SKM-1 treated with dmso at 0.1 percent for 144 hours (cell line): ENCODE measurements around the gene SRC.

Experiments used
- DNase-seq: peaks from one replicate; lab custom pipeline; 2025; ENCODE audit not compliant: unreplicated experiment; lab: John Stamatoyannopoulos, UW

SRC gene

DNA sequence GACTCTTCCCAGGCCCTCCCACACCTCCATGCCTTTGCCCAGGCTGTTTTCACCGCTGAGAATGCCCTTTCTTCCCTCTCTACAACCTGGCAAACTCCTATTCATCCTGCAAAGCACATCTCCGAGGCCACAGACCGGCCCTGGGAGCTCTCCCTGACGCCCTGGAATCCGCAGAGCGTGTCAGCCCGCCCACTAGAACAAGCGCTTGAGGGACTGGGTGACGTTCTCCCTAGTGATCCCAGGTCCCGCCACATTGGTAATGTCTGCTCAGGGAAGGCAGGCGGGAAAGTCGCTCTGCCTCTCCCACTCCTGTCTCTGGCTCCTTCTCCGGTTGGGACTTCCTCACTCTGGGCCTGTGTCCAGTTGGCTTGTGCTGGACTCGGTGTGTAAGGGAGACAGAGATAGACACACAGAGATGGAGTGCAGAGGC lies 61.6 kb downstream of the SRC start:
- no peak for DNase-seq

DNA sequence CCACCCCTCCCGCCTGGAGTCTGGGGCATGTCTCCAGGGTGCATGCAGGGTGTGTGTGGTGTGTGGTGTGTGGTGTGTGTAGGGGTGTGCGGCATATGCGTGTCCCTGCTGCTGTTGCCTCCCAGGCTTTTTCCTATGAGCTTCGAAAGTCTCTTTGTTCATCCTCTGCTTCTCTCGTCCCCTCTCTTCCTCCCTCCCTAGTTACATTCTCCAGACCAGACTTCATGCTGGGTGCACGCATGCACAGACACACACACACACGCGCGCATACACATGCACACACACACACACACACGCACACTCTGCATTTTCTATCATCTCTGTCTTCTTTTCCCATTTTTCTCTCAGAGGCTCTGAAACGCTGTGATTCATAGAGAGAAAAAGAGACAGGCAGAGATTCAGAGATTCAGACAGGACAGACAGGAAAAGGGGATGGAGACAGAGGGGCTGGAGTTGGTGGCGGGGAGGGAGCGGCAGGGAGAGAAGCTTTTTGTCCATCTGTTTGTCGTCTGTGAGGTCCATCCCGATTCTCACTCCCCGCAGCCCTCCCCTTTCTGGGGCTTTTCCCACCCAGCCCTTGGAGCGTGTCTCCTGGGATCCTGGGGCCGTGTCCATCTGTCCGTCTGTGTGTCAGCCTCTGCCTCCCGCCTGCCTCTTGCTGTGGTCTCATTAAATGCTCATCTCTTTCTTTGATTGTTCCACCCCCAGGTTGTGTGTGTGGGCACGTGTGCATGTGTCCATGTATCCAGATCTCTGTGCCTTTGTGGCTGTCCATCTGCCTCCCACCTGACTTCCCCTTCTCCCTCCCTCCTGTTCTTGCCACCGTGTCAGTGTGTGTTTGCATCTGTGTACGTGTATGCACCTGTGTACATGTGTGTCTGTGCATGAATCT lies 62.6 kb downstream of the SRC start:
- DNase-seq = no peak

DNA sequence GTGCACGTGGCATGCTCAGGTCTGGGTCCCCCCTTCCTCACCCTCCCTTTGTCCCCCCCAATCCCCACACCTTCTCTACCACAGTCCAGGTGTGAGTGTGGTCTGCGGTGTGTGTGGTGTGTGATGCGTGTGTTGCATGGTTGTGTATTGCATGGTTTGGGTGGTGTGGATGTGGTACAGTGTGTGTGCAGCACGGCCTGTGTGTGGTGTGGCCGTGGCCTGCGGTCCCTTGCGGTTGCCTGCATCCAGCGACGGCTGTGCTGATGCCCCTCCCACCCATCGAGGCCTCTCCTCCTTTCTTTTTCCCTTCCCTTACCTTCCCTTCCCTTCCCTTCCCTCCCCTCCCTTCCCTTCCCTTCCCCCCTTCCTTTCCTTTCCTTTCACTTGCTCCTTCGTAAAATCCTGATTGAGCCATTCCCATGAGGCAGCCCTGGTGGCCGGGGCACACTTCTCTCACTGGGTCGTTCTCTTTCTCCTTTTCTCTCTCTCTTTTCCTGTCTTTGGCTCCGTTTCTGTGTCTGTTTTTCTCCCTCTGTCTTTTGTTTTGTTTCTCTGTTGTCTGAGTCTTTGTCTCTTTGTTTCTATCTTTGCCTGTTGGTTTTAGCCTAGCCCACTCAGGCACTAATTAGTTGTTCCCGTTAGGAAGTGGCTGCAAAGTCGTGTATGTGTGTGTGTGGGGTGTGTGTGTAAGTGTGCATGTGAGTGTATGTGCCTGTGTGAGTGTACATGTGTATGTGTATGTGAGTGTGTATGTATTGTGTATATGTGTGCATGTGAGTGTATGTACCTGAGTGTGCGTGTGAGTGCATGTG lies 65.7 kb downstream of the SRC start:
- DNase-seq = no peak

DNA sequence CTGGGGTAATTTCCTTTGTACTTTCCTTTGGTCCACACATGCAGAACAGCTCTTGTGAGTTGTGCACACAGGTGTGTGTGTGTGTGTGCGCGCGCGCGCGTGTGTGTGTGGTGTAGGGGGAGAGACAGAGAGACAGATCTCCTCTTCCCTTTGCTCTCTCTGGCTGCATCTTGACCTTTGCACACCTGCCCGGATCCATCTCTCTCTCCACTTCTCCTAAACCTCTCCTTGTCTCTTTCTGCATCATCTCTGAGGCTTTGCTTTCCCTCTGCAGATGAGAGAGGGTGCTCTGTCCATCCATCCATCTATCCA lies 67.0 kb downstream of the SRC start:
- DNase-seq = no peak

DNA sequence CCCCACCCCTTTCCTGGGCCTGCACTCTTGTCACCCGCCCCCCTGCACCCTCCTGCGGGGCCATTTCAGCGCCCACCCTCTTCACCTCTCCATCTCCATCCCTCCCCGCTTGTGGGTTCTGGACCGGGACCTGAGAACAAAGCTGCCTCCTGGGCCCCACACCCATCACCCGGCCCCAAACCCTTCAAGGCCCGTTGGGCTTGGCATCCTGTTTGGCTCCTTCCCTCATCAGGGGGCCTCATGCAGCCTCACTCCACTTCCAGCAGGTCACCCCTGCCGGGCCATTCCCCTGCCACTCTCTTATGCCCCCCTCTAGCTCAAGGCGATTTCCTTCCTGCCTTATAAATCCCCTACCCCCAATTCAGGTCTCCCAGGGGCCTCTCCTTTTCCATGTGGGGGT lies 67.4 kb downstream of the SRC start:
- no peak for DNase-seq

DNA sequence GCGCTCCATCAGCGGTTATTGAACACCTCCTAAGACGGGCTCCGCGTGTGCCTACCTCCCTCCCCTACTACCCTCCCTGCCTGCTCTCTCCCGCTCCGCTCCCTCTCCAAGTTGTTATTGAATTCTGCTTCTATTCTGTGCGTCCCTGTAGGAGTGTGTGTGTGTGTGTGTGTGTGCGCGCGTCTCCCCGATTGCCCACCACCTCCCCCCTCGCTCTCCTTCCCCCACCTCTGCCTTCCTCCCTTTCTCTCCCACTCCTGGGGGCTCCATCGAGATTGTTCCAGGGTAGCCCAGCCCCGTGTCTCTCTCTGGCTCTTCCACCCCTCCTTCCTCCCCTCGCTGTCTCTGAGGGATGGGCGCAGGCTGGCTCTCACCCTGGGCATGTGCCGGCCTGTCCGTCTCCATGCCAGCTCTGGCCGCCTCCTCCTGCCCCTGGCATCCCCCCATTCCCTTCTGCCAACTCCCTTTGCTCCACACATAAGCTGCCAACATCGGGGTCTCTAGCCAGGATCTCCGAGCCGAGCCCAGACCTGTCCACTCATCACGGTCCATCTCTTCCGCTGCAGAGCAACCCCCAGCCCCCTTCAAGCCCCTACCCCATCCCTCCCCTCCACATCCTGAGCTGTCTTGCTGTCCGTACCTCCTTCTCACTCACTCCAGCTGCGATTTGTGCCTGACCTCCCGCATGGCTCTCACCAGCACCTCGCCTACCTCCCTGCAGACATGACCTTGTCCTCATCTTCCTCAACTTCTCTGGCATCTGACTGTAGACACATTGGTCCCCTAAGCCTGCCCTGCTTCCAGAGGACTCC lies 68.5 kb downstream of the SRC start:
- DNase-seq = no peak

DNA sequence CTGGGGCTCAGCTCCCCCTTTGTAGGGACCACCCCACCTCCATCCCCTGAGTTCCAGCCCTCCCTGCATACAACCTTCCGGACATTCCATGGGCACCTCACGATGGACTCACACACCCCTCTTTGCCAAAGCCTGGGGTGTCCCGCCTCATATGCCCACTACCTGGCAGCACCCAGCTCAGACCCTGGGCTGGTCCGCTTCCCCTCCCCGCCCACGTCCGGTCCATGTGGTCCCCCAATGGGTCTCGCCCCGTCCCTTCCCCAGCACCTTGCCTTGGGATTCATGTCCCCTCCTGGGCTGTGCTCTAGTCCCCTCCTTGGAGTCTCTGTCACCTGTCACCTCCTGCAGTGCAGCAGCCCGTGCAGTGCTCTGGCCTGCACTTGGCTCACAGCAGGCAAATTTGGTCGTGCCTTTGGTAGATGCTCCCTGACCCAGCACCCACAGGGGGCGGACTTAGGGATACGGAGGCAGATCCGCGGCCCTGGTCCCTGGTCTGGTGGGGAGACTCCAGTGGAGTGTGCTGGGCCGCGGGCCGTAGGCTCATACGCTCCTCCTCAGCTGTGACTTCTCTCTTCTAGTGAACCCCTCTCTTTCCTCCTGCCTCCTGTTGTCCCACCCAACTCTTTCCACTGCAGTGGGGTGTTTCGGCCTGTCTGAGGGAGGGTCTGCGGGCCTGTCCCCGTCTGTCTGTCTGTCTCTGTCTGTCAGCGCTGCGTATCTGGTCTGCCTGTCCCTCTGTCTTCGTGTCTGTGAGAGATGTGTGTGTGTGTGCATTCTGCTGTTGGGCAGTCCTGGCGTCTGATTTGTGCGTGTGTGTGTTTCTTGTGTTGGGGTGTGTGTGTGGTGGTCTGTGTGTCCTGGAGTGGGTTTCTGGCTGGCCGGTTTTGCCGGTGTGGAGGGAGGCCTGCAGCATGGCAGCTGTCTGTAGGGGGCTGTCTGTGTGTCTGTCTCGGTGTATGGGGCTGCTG lies 69.5 kb downstream of the SRC start:
- DNase-seq = no peak

DNA sequence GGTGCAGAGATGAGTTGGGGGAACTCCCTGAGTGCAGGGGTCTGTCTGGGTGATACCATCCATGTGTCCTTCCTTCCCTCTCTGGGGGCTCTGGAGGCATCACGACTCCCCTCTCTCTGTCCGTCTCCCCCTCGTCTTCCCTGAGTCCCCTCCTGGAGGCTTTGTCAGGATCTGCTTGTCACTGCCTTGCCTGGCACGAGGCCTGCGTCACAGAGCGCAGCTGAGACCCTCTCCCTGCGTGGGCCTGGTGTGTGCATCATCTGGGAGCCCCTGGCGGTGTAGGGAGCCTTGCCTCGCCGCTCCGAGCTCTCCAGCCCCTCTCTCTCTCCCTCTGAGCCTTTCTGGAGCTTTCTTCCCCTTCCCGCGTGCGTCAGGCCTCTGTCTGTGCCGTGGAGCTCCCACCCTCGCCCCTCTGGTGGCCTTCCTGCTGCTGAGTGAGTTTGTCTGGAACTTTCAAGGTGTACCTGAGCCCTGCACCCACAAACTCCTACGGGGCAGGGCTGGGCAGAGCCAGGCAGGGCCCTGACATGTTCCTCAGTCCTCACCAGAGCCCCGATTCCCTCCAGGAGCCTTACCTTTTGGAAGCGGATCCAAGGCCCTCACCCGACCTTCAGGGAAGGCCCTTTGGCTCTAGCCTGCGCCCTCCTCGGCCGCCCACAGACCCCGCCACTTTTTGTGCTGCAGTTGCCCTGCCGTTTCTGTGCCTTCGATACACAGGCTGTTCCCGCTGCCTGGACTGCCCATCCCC lies 70.3 kb downstream of the SRC start:
- no peak for DNase-seq

DNA sequence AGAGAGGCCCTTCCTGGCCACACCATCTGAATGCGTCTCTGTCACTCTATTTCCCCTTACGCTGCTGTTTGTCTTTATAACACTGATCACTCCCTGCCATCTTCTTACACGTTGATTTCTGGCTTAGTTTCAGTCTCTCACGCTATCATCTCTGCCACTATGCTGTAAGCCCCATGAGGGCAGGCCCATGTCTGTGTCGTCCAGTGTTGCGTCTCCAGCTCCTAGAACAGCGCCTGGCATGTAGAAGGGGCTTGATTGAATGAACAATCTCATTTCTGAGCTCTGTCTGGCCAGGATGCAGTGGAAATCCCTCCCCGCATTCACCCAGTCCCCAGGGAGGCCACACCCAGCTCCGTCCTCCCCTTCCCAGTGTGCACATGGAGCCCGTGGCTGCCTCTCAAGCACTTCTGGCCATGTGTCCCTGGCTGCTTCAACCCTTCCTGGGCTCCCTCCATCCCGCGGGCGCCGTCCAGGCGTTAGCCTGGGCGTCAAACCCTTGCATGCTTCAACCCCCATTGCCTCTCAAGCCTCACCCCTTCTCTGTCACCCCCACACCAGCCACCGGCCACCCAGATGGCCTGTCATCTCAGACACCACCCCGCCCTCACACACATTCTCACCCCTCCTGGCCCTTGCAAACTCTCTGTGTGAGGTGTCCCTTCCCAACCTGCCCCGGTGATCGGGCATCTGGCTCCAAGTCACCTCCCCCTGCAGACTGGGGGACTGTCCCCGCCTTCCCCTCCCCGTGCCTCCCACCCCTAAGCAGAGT lies 71.1 kb downstream of the SRC start:
- DNase-seq = no peak

DNA sequence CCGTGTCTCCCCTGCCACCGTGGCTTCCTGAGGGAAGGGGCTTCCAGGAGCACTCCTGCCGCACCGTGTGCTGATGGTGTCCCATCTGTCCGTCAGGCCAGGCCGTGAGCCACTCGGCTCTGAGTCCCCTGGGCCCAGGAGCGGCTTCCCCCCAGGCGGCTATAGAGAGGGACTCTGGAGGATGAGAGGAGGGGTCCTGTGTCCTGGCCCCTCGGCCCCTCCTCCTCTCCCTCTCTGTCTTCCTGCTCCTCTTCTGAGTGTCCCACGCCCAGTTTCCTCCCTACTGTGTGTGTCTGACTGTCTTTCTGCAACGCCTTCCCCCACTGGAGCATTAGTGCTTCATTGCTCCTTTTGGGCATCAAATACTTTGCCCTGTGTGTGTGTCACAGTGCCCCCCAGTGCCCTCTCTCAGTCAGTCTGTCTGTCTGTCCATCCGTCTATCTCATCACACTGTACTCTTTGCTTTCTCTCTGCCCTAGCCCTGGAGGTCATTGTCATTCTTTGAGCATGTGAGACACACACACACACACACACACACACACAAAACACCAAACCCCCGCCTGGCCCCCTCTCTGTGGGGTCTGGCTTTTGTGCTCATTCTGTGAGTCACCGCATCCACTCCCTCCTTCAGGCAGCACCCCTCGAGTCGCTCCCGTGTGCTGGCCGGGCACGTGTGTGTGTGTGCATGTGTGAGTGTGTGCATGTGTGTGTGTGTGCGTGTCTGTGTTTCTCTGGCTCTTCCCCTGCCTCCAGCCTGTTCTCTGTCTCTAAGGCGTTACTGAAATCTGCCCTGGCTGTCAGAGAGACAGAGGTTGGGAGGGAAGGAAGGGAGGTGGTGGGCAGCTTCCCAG lies 71.9 kb downstream of the SRC start:
- DNase-seq = no peak

DNA sequence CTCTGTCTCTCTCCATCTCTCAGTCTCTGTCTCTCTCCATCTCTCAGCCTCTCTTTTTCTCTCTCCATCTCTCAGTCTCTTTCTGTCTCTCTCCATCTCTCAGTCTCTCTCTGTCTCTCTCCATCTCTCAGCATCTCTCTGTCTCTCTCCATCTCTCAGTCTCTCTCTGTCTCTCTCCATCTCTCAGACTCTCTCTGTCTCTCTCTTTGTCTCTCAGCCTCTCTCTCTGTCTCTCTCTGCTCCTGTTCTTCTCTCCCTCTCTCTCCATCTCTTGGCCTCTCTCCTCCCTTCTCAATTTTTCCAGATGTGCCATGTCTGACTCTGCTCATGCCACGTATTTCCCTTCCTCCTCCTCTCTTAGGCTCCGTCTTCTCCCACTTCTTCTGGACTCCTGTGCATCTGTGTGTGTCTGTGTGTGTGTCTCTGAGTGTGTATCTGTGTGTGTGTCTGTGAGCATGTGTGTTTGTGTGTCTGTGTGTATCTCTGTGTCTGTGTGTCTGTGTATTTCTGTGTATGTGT lies 72.7 kb downstream of the SRC start:
- no peak for DNase-seq

DNA sequence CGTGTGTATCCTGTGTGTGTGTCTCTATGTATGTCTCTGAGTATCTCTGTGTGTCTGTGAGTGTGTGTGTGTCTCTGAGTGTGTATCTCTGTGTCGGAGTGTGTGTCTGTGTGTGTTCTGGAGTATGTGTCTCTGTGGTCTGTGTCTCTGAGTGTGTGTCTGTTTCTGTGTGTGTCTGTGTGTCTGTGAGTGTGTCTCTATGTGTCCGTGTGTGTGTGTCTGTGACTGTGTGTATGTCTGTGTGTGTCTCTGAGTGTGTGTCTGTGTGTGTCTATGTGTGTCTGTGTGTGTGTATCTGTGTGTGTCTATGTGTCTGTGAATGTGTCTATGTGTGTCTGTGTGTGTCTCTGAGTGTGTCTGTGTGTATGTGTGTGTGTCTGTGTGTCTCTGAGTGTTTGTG lies 73.4 kb downstream of the SRC start:
- DNase-seq = no peak

DNA sequence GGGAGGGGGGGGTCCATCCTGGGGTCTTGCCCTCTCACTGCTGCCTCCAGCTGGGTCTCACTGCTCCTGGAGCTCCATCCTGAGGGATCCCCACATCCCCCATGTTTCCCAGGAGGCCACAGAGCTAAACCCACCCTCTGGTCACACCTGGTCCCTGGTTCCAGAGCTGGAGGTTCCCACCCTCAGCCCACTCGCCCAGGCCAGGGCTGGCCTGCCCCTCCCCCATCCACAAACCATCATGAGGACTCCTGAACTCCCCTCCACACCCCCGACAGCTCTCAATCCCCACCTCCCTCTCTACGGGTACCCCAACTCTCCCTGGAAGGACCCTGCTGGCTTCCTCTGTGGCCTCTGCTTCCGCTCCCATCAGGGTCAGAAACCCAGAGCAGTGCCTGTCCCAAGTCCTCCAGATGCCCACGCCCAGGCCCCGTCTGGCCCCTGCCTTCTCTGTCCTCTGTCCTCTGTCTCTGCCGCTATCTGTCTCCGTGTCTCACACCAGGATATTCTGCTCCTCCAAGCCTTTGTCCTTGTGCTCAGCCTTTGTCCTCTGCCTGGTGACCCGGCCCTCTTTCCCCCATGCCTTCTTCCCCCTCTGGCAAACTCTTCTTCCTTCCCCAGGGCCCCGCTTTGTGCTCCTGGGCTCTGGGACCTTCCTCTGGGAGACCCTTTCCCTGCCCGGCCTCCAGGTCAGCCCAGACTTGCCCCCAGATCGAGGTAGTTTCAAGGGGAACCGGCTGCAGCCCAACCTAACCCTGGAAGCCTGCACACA lies 74.0 kb downstream of the SRC start:
- no peak for DNase-seq

DNA sequence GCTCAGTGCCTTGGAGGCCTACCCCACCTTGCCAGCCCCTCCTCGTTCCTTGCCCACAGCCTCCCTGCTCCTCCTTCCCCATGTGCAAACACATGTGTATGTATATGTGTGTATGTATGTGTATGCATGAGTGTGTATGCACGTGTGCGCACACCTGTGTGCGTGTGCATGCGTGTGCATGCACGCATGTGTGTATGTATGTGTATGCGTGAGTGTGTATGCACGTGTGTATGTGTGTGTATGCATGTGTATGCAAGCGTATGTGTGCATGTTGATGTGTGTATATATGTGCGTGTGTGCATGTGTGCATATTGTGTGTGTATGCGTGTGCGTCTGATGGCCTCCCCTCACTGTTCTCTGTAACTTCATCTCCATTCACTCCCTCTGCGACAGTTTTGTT lies 74.7 kb downstream of the SRC start:
- no peak for DNase-seq

DNA sequence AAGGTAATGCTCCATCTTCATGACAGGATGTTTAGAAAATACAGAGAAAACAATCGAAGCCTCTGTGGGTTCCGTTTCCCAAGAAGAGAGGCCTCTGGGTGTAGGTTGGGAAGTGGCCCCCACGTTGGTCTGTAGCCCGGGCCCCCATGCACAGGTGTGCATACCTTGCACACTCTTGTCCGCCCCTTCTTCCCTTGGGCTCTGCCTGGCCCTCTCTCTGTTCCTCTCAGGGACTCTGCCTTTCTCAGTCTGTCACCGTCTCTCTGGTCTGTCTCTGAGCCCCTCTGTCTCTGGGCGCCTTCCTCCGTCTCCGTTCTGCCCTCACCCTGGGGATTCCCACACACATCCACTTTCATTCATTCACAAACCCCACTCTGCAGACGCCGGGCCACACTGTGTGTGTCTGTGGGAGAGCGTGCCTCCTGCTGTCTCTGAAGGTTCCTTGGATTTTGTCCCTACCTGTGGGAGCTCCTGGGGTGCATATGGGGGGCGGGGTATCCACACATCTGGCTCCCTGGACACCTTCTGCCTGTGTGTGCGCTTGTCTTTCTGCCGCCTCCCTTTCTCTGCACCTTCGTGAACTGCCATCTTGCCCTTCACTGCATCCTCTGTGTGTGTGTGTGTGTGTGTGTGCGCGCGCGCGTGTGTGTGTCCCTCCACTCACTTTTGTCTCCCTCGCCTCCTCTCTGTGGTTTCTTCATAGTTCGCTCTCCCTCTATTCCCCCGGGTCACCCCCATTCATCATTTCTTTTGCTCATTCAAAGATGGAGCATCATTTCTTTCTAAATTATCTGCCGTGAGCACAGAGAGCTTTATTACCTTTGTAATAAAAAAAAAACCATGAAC lies 75.3 kb downstream of the SRC start:
- no peak for DNase-seq

DNA sequence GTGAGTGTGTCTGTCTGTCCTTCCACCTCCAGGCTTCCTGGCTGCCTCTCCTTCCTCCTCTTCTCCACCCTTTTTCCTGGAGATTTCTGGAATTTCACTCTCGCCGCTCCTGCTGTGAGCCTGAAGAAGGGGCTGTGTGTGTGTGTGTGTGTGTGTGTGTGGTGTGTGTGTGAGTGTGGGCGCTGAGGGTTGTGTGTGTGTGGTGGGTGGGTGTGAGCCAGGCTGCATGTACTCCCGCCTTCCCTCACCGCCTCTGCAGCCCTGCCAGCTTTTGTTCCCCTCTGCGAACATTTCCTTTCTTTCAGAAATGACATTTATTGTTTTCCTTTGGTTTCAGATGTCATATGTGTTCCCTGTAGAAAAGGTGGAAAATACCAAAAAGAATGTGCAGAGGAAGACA lies 76.0 kb downstream of the SRC start:
- DNase-seq = no peak
